Glomerular endothelial cell (primary cell): ENCODE results near the gene MLLT6. TPM values are rescaled to one million over a fixed set of nuclear protein-coding genes. Genes with fewer than 3 reads are reported as not detected.

Experiments
- DNase-seq: peaks from one replicate; pipeline ENCODE4 v3.0.0-alpha.2; 2011; ENCODE audit warnings: low read depth, low spot score; ENCODE audit errors: extremely low read depth
- total RNA-seq: library from RNA; depleted of rRNA; stranded (reverse); fragments of >200 nt; gene quantifications from 2 replicates; pipeline ENCODE4 v1.2.3, GENCODE V29; 2015

MLLT6 gene
- total RNA-seq, 1 donor from 2014 or later: 45.8 TPM

GRCh38 chr17:38740806-38741205, 35.7 kb downstream of the MLLT6 start:
- DNase-seq: no peak

- no peak for DNase-seq
Measured at GRCh38 chr17:38741461-38741860, 36.4 kb downstream of the MLLT6 start.

GRCh38 chr17:38741921-38742410, 36.9 kb downstream of the MLLT6 start:
- no peak for DNase-seq

- DNase-seq: peak; percentile 75
Measured at GRCh38 chr17:38742411-38743308, 37.6 kb downstream of the MLLT6 start.

- DNase-seq: no peak
Measured at GRCh38 chr17:38743556-38744171, 38.6 kb downstream of the MLLT6 start.

- no peak for DNase-seq
Measured at GRCh38 chr17:38745545-38745944, 40.5 kb downstream of the MLLT6 start.

GRCh38 chr17:38746004-38746848, 41.2 kb downstream of the MLLT6 start:
- DNase-seq: no peak

GRCh38 chr17:38746849-38747462, 41.9 kb downstream of the MLLT6 start:
- DNase-seq: no peak

GRCh38 chr17:38747463-38748148, 42.5 kb downstream of the MLLT6 start:
- no peak for DNase-seq

- no peak for DNase-seq
Measured at GRCh38 chr17:38748149-38748891, 43.2 kb downstream of the MLLT6 start, which contains the start of gene PCGF2. Gene PCGF2, minus strand, starts transcription at chr17:38748336. Its CDS starts 7,934 bp downstream, at chr17:38740402.

GRCh38 chr17:38748892-38749222, 43.8 kb downstream of the MLLT6 start:
- no peak for DNase-seq

GRCh38 chr17:38749223-38750043, 44.4 kb downstream of the MLLT6 start:
- no peak for DNase-seq

- no peak for DNase-seq
Measured at GRCh38 chr17:38750044-38750311, 44.9 kb downstream of the MLLT6 start.

GRCh38 chr17:38750312-38751121, 45.4 kb downstream of the MLLT6 start:
- DNase-seq: no peak

- no peak for DNase-seq
Measured at GRCh38 chr17:38751144-38751807, 46.2 kb downstream of the MLLT6 start.

GRCh38 chr17:38751808-38752307, 46.8 kb downstream of the MLLT6 start:
- no peak for DNase-seq
